ENCODE measurements around the gene FUCA2.
"Not testable (repeated sequence)": the region's sequence is repeated elsewhere in the genome, so short reads cannot be mapped to it uniquely, and the experiment has no call there.

FUCA2 gene

GRCh38 chr6:143490775-143491174 is 20.7 kb downstream of the FUCA2 start:
- DNase-seq = no peak

GRCh38 chr6:143490244-143490643 is 21.3 kb downstream of the FUCA2 start:
- no peak for DNase-seq

DNA sequence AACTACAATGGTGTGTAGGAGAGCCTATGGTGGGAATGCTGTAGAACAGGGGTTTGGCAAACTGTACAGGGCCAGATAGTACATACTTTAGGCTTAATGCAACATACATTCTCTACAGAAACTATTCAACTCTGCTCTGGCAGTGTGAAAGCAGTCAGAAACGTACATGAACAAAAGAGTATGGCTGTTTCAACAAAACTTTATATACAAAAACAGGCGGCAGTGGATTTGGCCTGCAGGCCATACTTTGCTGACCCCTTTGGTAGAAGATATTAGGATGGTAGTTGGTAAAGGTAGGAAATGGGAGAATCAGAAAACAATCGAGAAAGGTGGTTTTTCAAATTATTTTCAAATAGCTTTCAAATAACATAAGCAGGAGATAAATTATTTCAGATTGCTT is 24.8 kb downstream of the FUCA2 start:
- no peak for DNase-seq

DNA sequence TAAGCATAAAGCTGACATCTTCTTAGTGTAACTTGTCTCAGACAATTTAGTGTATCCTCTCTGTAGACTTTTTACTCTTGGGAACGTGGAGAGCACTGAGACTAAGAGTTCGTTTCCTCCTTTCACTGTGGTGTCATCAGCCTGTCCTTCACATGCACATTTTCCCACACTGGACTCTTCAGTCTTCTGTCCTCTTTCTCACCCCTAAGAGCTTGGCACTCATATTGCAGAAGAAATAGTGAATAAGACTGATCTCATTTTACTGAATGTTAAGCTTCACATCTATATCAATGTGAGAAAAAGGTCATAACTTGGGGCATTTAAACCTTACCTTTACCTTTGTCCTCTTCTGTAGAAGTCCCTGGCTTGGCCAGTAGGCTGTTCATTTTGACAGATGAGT is 25.6 kb downstream of the FUCA2 start:
- no peak for DNase-seq

- DNase-seq = no peak
Measured at GRCh38 chr6:143482593-143482992, 28.9 kb downstream of the FUCA2 start.

DNA sequence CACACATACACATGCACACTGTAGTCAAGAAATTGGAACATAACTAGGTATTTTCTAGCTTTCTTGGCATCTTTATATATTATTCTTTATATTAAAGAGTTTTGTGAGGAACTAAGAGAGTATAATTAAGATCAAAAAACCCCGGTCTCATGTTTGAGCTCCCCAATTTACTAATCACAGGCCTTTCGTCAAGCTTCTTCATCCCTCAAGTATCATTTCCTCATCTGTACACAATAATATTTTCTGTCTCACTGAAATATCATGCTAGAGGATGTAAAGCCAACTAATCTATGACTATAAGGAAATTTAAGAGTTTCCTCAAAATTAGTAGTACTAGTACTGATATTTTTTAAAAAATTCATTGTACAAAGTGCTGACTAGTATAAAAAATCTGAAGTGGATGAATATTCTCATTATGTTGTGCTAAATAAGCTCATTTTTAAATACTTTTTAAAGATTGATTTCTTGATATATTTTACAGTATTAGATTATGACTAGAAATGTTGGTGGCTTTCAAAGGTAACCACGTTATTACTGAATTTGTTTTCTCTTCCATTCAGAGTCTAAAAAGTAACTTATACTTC is 32.9 kb downstream of the FUCA2 start:
- DNase-seq = no peak

GRCh38 chr6:143476545-143476944 is 35.0 kb downstream of the FUCA2 start:
- no peak for DNase-seq

DNA sequence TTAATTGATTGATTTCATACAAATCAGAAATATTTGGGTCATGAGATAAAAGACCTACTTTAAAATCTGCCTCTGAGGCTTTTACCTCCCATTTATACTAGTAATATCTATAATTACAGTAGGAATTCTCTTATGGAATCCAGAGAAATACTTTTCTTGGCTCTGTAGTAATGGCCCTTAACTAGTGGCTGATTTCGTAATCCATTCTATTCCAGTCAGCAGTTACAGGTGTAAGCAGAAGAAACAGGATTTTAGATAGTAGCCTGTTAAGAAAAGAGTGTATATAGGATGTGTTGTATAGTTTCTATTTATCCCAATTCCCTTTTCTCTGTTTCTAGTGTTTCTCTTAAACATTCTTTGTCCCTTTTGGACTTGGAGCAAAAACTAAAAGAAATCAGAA is 39.7 kb downstream of the FUCA2 start:
- DNase-seq = no peak

- not testable (repeated sequence) for DNase-seq
Measured at GRCh38 chr6:143468823-143469222, 42.7 kb downstream of the FUCA2 start.

- DNase-seq = no peak
Measured at GRCh38 chr6:143468026-143468425, 43.5 kb downstream of the FUCA2 start.

DNA sequence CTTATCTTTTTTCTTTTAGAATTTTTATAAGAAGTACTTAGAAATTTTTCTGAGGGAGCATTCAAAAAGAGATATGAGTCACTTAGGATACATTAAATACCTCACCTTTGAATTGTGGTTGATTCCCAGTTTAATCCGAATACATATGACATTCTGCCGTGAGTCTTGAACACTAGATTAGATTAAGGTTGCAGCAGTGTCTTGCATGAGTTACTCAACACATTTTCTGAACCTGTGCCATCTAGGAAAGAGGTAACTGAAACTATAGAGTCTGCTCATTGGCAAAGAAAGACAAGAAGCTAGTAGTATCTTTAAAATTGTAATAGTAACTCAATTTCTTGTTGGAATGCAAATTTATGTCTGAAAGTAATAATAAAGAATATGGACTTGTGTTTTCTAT is 46.0 kb downstream of the FUCA2 start:
- DNase-seq = no peak

DNA sequence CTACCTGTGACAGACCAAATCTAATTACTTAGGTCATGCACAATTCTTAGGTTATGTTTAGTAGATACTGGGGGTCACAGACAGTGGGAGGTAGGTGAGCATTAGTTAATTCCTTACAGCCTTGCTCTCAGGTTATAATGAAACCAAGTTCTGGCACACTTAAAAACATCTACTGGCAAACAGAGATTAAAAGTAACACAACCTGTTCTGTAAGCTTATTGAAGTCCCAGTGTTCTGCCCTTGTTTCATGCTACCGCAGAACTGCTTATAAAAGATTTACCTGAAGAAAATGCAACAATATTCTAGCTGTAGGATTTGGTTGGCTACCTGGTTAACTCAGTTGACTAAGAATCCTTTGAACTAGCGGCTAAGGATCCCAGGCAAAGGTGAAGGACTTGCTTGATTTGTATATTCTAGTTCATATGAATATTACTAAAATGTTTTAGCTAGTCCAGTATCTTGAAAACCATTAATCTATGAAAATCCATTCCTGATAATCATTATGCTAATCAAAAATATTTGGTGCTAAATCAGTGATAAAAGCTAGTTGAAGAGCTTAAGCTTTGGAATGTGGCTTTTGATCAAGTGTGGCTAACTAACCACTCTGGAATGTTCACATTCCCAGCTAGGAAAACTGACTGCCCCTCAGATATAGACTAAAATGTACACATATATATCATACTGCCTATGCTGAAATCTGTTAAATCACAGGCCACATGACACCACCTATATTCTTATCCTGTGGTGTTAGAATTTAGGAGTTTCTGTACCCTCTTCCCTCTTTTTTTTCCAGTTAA is 53.8 kb downstream of the FUCA2 start:
- DNase-seq = no peak

DNA sequence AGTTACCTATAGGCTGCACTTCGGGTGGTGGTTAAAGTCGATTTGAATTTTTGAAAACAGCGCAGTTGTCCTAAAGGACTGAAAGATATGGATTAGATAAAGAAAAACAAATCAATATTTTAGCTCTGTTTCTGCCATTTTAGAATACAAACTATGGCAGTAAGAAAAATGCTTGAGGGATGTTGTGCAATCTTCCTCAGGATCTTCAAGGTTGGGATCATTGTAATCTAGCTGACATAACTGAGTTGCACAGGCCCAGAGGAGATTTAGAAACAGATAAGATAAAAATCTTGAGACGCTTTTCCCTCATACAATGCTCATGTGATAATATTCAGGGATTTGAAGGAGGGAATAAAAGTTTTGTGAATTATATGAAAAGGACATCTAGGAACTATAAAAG is 60.0 kb downstream of the FUCA2 start:
- no peak for DNase-seq

DNA sequence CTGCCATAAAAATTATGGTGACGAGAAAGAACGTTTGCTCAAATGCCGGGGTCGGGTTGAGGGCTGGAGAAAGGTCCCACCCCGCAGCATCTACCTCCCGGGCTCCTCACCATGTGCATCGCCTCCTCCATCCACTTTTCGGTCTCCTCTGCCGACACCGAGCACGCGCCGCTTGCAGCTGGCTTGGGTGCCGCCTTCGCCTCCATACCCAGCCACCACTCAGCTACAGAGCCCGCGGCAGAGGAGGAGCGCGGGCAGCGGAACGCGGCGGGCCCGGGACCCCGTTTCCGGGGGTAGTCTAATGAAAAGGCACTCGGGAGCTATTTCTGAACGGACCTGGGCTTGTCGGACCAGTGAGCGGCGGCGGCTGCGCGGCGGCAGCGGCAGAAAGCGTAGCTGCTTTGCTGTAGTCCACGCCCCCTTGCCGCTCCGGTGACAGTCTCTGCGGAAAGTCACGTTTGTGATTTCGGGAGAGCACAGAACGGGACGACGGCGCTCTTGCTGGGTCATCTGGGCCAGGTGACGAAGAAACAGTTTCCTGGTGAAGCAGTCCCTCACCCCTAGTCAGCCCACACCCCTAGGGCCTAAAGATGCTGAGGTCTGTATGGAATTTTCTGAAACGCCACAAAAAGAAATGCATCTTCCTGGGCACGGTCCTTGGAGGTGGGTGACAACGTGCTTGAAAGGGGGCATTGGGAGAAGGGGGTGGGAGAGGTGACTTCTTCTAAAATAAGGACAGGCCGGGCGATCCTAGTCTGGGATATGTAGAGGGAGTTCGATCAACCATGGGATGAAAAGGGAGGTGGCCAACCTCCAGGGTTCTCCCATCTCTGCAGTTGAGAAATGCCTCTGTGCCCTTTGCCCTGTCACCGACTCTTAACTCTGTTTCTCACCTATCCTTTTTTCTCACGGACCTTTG is 60.8 kb downstream of the FUCA2 start, which contains the start of the genes ADAT2 and PEX3:
Gene ADAT2, minus strand, starts transcription at position 243 of the 919 bp plus-strand sequence. Its CDS starts 37 bp downstream, at position 206.
Gene PEX3, plus strand, starts transcription at position 353 of the 919 bp plus-strand sequence. Its CDS starts 238 bp downstream, at position 591.
- DNase-seq = peak; percentile 93 to 95

DNA sequence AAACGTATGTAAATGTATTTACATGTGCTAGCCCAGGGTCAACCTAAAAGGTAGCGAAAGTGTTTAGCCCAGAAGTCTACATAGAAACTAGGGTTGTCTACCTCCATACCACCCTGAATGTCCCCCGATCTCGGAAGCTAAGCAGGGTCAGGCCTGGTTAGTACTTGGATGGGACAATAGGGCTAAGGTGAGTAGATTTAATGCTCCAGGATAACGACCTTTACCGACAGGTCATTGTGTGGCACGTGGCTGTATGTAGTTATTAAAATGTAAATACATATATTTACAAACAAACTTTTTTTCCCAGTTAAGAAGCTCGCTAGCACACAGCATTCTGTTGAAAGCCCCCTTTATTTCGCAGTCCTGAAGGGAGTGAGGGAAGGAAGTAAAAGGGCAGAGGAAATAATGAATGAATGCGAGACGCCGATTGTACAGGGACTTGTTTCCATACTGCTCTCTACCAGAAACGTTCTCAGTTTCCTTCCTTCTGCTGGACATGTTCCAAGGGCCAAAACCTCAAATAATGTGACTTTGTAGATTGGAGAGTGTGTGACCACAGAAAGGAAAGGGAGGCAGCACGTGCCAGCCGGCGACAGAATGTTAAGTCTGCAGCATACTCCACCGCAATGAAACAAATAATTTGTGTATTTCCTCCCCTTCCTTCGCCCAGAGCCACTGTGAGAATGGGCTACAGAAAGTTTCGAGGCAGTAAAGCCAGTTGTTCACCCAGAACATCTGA is 61.6 kb downstream of the FUCA2 start:
- DNase-seq = peak; percentile 29 to 46

DNA sequence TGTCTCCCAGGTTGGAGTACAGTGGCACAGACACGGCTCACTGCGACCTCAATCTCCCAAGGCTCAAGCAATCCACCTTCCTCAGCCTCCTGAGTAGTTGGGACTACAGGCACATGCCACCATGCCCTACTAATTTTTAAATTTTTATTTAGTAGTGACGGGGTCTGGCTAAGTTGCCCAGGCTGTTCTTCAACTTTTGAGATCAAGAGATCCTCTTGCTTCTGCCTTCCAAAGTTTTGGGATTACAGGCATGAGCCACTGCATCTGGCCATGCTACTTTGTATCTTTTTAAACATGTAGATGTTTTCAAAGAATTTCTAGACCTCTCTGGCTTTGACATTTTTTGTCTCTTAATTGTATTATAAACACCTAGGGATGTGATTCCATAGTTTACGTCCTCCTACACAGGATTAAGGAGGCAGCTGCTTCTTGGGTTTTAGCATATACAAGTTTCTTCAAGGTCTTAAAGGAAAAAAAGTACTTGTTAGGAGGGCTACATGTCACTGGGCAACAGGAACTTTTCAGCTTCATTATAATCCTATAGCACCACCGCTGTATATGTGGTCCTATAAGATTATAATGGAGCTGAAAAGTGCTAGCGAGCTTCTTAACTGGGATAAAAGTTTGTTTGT is 62.3 kb downstream of the FUCA2 start:
- no peak for DNase-seq

DNA sequence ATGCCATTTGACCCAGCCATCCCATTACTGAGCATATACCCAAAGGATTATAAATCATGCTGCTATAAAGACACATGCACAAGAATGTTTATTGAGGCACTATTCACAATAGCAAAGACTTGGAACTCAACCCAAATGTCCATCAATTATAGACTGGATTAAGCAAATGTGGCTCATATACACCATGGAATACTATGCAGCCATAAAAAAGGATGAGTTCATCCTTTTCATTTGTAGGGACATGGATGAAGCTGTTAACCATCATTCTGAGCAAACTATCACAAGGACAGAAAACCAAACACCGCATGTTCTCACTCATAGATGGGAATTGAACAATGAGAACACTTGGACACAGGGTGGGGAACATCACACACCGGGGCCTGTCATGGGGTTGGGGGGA is 63.7 kb downstream of the FUCA2 start:
- not testable (repeated sequence) for DNase-seq

All from NCI-H524 (cell line).